Subcutaneous abdominal adipose tissue (tissue), 5 donors: ENCODE results near the gene PAX3.

Experiments
- H3K27ac ChIP-seq: one replicate; pipeline ENCODE4 v1.7.0; 2013; ENCODE audit warnings: low read depth, mild to moderate bottlenecking, inconsistent platforms, low read length, moderate library complexity
- H3K27me3 ChIP-seq, 5 donors: one replicate each; pipeline ENCODE4 v1.7.0; 2013; ENCODE audit warnings: low read length in 5 of 5, inconsistent platforms in 1 of 5; ENCODE audit not compliant: control insufficient read depth in 5 of 5, insufficient read depth in 4 of 5
- H3K36me3 ChIP-seq, 5 donors: one replicate each; pipeline ENCODE4 v1.7.0; 2013; ENCODE audit warnings: low read length in 5 of 5; ENCODE audit not compliant: control insufficient read depth in 5 of 5, insufficient read depth in 5 of 5
- H3K4me1 ChIP-seq, 5 donors: one replicate each; pipeline ENCODE4 v1.7.0; 2013; ENCODE audit warnings: low read length in 5 of 5, mild to moderate bottlenecking in 3 of 5, moderate library complexity in 1 of 5; ENCODE audit not compliant: control insufficient read depth in 5 of 5, insufficient read depth in 5 of 5
- H3K4me3 ChIP-seq, 5 donors: one replicate each; pipeline ENCODE4 v1.7.0; 2013; ENCODE audit warnings: low read length in 5 of 5, low read depth in 1 of 5
- H3K9ac ChIP-seq, 5 donors: one replicate each; pipeline ENCODE4 v1.7.0; 2013; ENCODE audit warnings: low read length in 5 of 5, mild to moderate bottlenecking in 4 of 5, moderate library complexity in 3 of 5
- H3K9me3 ChIP-seq, 5 donors: one replicate each; pipeline ENCODE4 v1.7.0; 2013; ENCODE audit warnings: low read length in 5 of 5; ENCODE audit not compliant: control insufficient read depth in 5 of 5
- donor health status: healthy.
- donor health status: healthy.
- donor health status: healthy.
- donor health status: healthy.
- donor health status: healthy.

The PAX3 gene

DNA sequence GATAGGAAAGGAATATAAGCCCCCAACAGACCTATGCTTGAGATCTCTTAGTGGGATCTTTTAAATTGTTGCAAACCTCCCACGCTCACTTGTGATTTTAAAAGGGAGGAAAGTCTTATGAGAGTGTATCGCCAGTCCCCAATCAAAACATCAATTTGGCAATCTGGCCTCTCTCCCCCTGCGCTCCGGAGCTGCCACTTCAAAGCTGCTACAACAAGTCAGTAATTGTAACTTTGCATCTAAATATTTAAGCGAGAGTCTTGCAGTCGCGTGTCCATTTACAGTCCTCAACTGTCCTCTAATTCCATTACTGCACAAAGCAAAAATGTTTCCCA is 8.4 kb downstream of the PAX3 start:
- H3K27me3 ChIP-seq = peaks cover 42 to 83% (median 67%) of the 10 kb centered on the region in 5 donors
- H3K4me3 ChIP-seq = no peak overlapping the region
- no peak overlapping the region for H3K27ac ChIP-seq
- no peaks in the 10 kb centered on the region for H3K36me3 ChIP-seq
- no peaks in the 10 kb centered on the region for H3K9me3 ChIP-seq
- peaks cover 0 to 16% (median 13%) of the 10 kb centered on the region in 5 donors for H3K4me1 ChIP-seq
- H3K9ac ChIP-seq = no peak overlapping the region

GRCh38 chr2:222289278-222290160 is 9.3 kb downstream of the PAX3 start:
- no peak overlapping the region for H3K27ac ChIP-seq
- no peaks in the 10 kb centered on the region for H3K36me3 ChIP-seq
- H3K9ac ChIP-seq = no peak overlapping the region
- no peaks in the 10 kb centered on the region for H3K9me3 ChIP-seq
- no peak overlapping the region for H3K4me3 ChIP-seq
- peaks cover 37 to 79% (median 62%) of the 10 kb centered on the region in 5 donors for H3K27me3 ChIP-seq
- peaks cover 0 to 10% (median 6%) of the 10 kb centered on the region in 5 donors for H3K4me1 ChIP-seq

DNA sequence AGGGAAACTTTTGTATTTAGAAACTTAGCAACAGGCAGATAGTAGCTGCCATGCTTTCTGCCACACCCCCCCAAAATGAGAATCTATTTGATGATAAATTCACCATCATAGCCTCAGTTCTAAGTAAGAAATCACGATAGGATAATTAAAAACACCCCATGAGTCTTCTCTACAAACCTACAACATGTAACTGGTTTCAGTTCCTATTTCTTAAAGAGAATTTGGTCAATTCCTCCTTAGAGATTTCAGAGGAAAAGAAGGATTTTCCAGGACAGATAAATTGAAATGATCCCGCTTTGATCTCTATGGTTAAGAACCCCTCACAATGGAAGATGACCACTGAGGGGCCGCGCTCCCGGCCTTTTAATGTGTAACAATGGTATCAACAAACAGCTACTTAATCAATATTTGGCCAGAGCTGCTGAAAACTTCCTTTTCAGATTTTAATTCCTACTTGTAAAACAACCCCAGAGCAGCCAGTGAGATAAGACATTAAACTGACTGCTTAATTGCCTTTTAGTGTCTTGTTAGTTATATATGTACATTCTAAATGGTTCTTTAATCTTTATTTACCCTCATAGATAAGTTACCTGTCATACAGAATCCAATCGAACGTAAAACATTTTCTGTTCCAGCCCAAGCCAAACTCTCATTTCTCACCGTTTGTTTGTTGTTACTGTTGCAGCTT is 10.1 kb downstream of the PAX3 start:
- Histone ChIP-seq H3K36me3 (no peaks in the 10 kb centered on the region), H3K27ac (no peak overlapping the region), H3K27me3 (peaks cover 30 to 77% (median 58%) of the 10 kb centered on the region in 5 donors), H3K9ac (no peak overlapping the region), H3K9me3 (no peaks in the 10 kb centered on the region), H3K4me1 (peaks cover 0 to 5% (median 4%) of the 10 kb centered on the region in 5 donors), H3K4me3 (no peak overlapping the region)

- H3K36me3 ChIP-seq = no peaks in the 10 kb centered on the region
- H3K4me1 ChIP-seq = peaks cover 0 to 5% (median 4%) of the 10 kb centered on the region in 5 donors
- H3K9me3 ChIP-seq = no peaks in the 10 kb centered on the region
- no peak overlapping the region for H3K4me3 ChIP-seq
- no peak overlapping the region for H3K27ac ChIP-seq
- no peak overlapping the region for H3K9ac ChIP-seq
- H3K27me3 ChIP-seq = peaks cover 29 to 74% (median 57%) of the 10 kb centered on the region in 5 donors
Observed at GRCh38 chr2:222287862-222288479, 10.8 kb downstream of the PAX3 start.

GRCh38 chr2:222284466-222284865 is 14.3 kb downstream of the PAX3 start:
- H3K9me3 ChIP-seq = no peaks in the 10 kb centered on the region
- H3K27me3 ChIP-seq = peaks cover 13 to 39% (median 24%) of the 10 kb centered on the region in 5 donors
- no peak overlapping the region for H3K27ac ChIP-seq
- H3K36me3 ChIP-seq = no peaks in the 10 kb centered on the region
- H3K4me3 ChIP-seq = no peak overlapping the region
- no peak overlapping the region for H3K9ac ChIP-seq
- no peaks in the 10 kb centered on the region for H3K4me1 ChIP-seq

DNA sequence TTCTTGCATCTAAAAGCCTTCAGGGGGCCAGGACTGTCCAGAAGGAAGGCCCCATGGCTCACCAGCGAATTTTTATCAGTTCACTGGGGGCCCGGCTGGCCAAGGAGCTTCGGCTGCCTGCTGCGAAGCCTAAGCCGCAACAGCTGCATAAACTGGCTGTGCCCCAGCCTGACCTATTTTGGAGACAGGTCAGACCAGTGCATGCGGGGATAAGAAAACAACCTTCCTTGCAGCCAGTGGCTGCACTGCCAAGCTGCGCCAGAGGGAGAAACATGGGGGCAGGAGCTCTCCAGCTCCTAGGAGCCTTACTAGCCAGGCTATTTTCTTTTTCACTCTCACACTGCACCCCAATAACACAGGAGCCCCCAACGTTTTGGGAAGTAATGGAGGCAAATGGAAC is 15.2 kb downstream of the PAX3 start:
- Histone ChIP-seq H3K4me3 (no peak overlapping the region), H3K9ac (no peak overlapping the region), H3K9me3 (no peaks in the 10 kb centered on the region), H3K36me3 (no peaks in the 10 kb centered on the region), H3K27me3 (peaks cover 6 to 31% (median 16%) of the 10 kb centered on the region in 5 donors), H3K27ac (no peak overlapping the region), H3K4me1 (no peaks in the 10 kb centered on the region)

DNA sequence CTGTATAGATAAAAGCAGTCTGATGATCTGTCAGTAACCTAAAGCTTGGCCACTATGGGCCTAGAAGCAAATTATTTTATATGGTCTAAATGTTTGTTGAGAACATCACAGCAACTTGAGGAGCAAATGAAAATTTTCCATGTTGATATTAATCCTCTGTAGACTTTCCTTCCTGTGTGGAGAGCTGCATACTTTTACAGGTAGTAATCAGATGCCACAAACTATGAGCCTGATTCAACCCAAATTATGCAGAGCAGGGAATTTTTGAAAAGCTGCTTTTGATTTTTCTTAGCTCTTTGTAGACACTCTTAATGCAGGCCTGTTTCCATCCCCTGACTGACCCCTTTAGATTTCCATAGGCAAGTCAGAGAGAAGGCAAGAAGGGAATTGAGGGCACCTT is 17.3 kb downstream of the PAX3 start:
- H3K9ac ChIP-seq = no peak overlapping the region
- H3K27me3 ChIP-seq = peaks cover 3 to 24% (median 14%) of the 10 kb centered on the region in 5 donors
- no peak overlapping the region for H3K27ac ChIP-seq
- H3K4me3 ChIP-seq = no peak overlapping the region
- H3K9me3 ChIP-seq = no peaks in the 10 kb centered on the region
- no peaks in the 10 kb centered on the region for H3K4me1 ChIP-seq
- no peaks in the 10 kb centered on the region for H3K36me3 ChIP-seq

GRCh38 chr2:222280795-222281194 is 18.0 kb downstream of the PAX3 start:
- Histone ChIP-seq H3K36me3 (no peaks in the 10 kb centered on the region), H3K9me3 (no peaks in the 10 kb centered on the region), H3K9ac (no peak overlapping the region), H3K4me1 (no peaks in the 10 kb centered on the region), H3K27me3 (peaks cover 6 to 20% (median 16%) of the 10 kb centered on the region in 5 donors), H3K4me3 (no peak overlapping the region), H3K27ac (no peak overlapping the region)

- Histone ChIP-seq H3K9ac (no peak overlapping the region), H3K27me3 (peaks cover 0 to 13% (median 5%) of the 10 kb centered on the region in 5 donors), H3K4me3 (no peak overlapping the region), H3K36me3 (no peaks in the 10 kb centered on the region), H3K4me1 (no peaks in the 10 kb centered on the region), H3K27ac (no peak overlapping the region), H3K9me3 (no peaks in the 10 kb centered on the region)
Observed at GRCh38 chr2:222272446-222273015, 26.3 kb downstream of the PAX3 start.
